IPS-18c (cell line): ENCODE measurements around the gene RPS13.
"Not testable (repeated sequence)": the region's sequence is repeated elsewhere in the genome, so short reads cannot be mapped to it uniquely, and the experiment has no call there.

Source experiments
- H3K4me3 ChIP-seq: 2 replicates; pipeline ENCODE4 v1.7.0; 2013; ENCODE audit warnings: low read depth, mild to moderate bottlenecking, low read length, moderate library complexity; ENCODE audit not compliant: insufficient read depth
- H3K9me3 ChIP-seq: one replicate; pipeline ENCODE4 v1.6.1; 2013; ENCODE audit warnings: mild to moderate bottlenecking, low read length, moderate library complexity; ENCODE audit not compliant: control insufficient read depth, insufficient read depth

The RPS13 gene

DNA sequence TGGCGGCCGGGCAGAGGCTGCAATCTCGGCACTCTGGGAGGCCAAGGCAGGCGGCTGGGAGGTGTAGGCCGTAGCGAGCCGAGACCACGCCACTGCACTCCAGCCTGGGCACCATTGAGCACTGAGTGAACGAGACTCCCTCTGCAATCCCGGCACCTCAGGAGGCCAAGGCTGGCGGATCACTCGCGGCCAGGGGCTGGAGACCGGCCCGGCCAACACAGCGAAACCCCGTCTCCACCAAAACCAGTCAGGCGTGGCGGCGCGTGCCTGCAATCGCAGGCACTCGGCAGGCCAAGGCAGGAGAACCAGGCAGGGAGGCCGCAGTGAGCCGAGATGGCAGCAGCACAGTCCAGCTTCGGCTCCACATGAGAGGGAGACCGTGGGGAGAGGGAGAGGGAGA, 26.3 kb downstream of the RPS13 start:
- not testable (repeated sequence) for H3K9me3 ChIP-seq

GRCh38 chr11:17048491-17048890, 29.0 kb downstream of the RPS13 start:
- not testable (repeated sequence) for H3K4me3 ChIP-seq, H3K9me3 ChIP-seq

More for the DNA sequence above, 26.3 kb downstream of the RPS13 start:
- not testable (repeated sequence) for H3K4me3 ChIP-seq

DNA sequence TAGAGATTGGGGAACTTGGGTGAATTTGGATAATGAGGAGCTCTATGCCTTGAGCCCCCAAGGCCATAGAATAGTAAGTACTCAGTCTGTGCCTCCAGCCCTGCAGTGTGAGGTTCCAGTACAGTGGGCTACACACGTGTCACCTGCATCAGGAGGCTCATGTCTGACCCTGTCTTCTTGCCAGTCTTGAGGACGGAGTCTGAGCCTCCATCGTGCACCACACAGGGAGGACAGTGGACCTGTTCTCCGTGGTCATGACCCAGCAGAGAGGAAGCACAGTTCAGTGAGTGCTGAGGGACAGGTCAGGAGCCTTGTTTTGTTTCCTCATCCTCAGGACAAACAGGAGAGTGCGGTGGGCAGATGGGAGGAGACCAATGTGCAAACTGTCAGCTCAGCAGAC, 30.8 kb downstream of the RPS13 start:
- Histone ChIP-seq H3K9me3 (no peaks in the 10 kb centered on the region), H3K4me3 (no peak overlapping the region)

GRCh38 chr11:17036666-17037658, 40.5 kb downstream of the RPS13 start:
- Histone ChIP-seq H3K4me3 (no peak overlapping the region), H3K9me3 (peaks cover 2% of the 10 kb centered on the region)

- not testable (repeated sequence) for H3K4me3 ChIP-seq, H3K9me3 ChIP-seq
These were observed 43.4 kb downstream of the RPS13 start for GRCh38 chr11:17034027-17034426.

DNA sequence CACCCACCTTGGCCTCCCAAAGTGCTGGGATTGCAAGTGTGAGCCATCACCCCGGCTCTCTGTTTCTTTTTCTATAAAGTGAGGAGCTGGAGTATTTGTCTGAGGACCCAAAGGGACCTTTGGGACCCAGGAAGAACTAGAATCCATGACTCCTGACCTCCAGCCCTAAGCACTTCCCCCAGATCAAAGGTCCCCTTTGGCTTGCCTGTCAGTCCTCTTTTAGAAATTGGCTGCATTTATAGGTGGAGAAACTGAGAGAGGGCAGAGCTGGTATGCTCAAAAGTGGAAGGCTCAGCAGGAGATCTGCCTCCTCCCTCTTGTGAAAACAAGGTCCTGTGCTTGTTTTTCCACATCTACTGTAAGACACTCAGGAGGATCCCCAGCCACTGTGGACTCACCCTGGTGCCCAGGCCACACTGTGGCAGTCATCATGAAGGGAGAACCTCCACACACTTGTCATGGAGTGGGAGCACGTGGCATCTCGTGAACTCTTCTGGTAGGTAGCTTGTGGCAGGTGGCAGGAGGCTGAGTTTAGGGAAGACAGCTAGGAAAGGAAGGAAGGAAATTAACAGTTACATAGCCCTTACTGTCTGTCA, 50.9 kb downstream of the RPS13 start:
- no peak overlapping the region for H3K4me3 ChIP-seq
- H3K9me3 ChIP-seq, result peaks cover 4% of the 10 kb centered on the region

DNA sequence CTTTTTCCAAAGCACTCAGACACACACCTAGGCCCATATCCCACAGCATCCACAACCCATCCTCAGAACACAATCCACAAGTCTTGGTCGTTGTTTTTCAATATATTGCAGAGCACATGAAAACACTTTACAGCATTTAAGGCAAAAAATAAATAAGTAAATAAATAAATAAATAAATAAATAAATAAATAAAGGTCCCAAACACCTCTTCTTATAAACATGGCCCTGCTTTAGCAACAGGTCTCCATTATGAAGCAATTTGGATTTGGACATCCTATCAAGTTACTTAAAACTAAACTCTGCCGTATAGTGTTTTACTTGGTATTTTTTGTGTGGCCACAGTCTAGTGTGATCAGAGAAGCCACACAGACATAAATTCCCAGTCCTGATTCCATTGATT, 52.5 kb downstream of the RPS13 start:
- H3K4me3 ChIP-seq, result no peak overlapping the region
- peaks cover 4% of the 10 kb centered on the region for H3K9me3 ChIP-seq
